Central memory CD4-positive, alpha-beta T cell (primary cell): ENCODE data around the gene TRABD2B.

ENCODE experiments used
- DNase-seq: peaks from one replicate; pipeline ENCODE4 v3.0.0; 2022

Gene TRABD2B

GRCh38 chr1:47788761-47789160, 208.4 kb downstream of the TRABD2B start:
- DNase-seq: no peak

DNA sequence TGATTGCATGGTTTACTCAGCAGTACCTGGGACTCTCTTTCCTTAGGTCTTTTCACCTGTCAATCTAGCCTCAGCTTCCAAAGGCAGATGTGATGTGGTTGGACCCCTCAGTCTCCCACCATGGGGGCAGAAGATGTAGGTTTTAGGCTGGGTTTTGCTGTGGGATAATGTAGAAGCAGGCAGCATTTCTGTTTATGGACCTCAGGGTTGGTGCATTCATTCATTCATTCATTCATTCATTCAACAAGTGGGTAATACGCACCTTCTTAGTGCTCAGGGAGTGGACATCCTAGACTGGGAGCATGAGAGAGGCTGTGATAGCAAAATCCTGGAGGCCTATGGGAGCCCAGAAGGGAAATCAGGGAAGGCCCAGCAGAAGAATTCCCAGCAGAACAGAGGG, 209.6 kb downstream of the TRABD2B start:
- no peak for DNase-seq

DNA sequence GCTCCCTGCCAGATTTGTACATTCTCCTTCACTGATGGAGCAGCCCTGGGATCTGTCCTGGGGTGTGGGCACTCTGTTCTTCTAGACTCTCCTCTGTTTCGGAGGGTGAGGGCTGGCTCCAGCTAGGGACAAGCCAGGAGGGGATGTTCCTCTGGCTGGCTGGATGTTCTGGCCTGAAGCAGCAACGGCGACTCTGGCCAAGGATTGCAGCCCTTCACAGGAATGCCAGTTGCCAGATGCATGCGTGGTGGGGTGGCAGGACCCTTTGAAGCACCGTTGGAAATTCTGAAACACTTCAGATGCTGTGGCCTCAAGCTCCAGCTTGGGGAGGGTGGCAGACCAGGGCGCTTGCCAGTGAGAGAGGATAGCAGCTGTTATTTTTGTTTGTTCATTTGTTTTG, 210.9 kb downstream of the TRABD2B start:
- no peak for DNase-seq

- DNase-seq: no peak
Measured at GRCh38 chr1:47785561-47786271, 211.5 kb downstream of the TRABD2B start.

DNA sequence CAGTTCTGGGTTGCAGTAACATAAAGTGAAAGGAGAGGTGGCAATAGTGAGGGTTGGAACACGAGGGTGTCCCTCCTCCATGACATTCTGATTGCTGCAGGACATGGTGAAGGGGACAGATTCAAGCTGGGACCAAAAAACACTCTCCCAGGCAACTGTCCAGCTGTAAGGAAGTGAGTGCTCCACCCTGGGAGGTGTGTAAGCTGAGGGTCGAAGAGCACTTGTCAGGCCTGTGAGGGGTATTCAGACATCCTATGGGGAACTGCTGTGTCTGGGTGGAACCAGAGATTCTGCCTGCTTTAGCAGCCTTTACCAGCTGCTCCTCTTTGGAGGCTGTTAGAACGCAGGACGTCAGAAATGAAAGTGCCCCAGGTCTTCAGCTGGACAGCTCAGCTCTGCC, 212.1 kb downstream of the TRABD2B start:
- DNase-seq: no peak

- DNase-seq: no peak
Measured at GRCh38 chr1:47784497-47784822, 212.7 kb downstream of the TRABD2B start.

- no peak for DNase-seq
Measured at GRCh38 chr1:47783638-47784496, 213.3 kb downstream of the TRABD2B start.

DNA sequence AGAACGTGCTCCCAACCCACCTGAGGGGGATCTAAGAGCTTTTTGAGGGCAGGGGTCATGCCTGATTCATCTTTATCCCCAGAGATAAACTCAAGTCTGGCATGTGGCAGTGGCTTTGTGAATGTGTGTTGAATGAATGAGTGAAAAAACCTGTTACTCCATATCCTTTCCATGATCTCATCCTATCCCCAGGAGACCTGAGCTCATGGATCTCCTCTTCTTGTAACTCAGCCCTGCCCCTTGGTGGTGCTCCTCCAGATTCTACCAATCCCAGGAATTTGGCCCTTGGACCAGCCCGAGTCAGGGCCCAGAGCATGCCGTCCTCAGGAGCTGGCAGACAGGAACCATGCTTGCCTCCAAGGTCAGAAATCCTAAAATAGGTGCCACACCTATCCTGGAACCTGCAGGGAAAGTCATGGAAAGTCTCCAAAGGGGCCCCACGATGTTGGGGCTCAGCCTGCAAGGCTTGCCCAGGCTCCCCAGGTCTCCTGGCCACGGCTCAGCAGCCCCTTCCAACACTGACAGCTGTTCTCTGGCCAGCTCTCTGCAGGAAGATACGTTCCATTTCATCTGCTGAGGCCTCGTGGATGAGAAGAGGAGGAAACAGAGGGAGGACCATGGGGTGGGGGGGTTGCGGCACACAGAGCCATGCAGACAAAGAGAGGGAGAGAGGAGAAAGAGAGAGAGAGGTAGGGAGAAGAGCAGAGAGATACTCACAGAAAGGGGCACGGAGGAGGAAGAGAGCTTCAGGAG, 214.6 kb downstream of the TRABD2B start:
- no peak for DNase-seq

- DNase-seq: no peak
Measured at GRCh38 chr1:47781171-47781959, 215.8 kb downstream of the TRABD2B start.

- DNase-seq: no peak
Measured at GRCh38 chr1:47780469-47780995, 216.7 kb downstream of the TRABD2B start.

DNA sequence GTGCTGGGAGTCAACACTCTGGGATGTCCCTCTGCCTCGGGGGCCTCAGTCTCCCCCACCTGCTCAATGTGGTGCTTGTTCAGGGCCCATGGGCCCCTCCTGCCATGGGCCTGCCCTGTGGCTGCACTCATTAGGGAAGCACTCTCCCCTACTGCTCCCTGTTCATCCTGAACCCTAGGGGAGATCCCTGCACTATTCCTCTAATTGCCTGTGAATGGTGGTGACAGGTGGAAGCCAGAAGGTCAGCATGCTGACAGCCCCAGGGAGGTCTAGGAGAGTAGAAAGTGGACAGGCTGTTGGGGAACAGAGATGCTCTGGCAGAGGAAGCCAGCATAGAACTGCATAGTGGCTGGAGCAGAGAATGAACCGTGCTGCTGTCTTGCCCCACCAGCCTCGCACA, 217.6 kb downstream of the TRABD2B start:
- no peak for DNase-seq

GRCh38 chr1:47778280-47778679, 218.9 kb downstream of the TRABD2B start:
- no peak for DNase-seq

GRCh38 chr1:47777322-47777721, 219.9 kb downstream of the TRABD2B start:
- DNase-seq: no peak

GRCh38 chr1:47776667-47777131, 220.5 kb downstream of the TRABD2B start:
- no peak for DNase-seq

DNA sequence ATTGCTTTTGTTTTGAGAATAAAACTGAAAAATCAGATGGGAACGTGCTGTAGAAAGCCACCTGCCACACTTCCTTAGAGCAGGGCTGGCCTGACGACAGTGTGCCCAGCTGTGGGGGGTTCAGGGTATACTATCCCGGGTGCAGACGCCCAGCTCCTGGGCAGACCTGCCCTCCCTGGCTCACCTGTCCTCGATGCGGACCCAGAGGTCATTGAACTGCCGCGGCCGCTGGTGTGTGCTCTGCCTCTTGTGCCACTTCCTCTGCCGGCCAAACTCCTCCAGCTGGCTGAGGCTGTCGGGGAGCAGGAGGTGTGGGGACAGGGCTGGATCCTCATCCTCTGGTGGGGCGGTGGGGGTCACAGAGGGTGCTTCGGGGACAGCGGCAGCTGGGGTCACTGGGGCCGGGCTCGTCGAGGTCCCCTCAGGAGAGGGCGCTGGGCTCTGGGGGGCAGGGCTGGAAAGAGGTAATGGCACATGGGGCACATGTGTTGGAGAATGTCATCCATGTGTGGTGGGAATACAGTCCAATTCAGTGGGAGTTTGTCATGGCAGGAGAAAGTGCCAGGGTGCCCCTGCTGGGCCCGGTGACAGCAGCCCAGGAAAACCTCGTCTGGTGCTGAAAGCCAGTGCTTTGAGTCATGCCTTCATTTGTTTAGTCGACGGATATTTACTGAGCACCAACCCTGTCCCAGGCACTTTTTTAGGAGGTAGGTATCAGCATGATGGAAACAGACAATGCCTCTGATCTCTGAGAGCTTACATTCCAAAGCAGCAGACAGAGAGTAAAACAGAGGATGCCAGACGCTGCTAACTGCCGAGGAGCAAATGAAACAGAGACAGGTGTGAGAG, 222.0 kb downstream of the TRABD2B start:
- no peak for DNase-seq

DNA sequence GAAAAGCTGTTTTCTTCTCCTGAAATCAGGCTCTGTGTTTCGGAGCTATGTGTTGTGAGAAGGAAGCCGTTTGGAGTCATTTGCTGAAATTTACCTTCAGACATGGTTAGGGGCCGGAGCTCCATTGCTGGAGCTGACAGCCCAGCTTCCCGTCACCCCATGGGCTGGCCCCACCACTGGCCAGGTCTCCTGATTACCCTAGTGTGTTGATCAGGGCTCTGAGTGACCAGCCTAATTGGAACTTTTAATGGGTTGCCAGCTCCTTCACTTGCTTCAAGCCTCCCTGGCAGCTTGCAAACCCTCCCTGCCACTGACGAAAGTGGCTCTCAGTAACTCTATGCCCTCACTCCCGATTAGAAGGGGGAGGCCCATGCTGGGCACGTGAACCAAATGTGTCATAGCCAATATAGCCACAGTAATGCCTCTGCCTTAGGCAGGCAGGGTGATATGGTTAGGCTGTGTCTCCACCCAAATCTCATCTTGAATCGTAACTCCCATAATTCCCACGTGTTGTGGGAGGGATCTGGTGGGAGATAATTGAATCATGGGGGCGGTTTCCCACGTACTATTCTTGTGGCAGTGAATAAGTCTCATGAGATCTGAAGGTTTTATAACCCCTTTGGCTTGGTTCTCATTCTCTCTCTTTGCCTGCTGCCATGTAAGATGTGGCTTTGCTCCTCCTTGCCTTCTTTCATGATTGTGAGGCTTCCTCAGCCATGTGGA, 224.1 kb downstream of the TRABD2B start:
- no peak for DNase-seq

GRCh38 chr1:47772281-47772680, 224.9 kb downstream of the TRABD2B start:
- no peak for DNase-seq

DNA sequence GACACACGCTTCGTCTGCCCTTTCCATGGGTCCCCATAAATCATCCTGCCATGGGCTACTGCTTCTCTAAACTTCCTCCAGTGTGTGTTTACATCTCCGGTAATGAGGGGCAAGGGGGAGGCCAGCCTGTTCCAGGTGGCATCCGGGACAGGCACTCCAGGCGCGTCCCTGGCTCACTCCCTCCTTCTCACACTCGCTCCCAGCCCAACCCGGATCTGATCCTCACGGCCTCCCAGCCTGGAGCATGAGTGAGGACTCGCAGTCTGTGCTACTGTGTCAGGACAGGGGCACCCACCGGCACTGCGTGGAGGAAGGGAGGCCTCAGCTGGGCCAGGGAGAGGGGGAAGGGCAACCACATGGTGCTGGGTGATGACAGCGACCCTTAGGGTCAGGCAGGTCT, 225.4 kb downstream of the TRABD2B start:
- no peak for DNase-seq

- DNase-seq: no peak
Measured at GRCh38 chr1:47769983-47770382, 227.2 kb downstream of the TRABD2B start.

GRCh38 chr1:47769295-47769694, 227.9 kb downstream of the TRABD2B start:
- no peak for DNase-seq

DNA sequence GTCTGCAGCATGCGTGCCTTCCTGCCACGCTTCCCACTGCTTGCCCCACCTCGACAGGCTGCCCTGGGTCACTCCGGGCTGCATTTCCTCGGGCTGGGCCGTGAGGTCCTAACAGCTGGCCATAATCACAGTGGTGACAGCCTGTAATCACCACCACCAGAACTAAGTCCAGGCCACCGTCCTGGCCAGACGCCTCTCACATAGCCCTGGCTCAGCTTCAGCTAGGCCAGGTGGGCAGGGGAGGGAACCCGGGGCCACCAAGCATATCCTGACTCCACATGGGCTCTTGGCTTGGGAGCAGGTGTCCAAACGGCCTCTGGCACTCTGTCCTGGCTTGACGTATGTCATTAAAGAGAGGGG, 229.5 kb downstream of the TRABD2B start:
- DNase-seq: no peak
